Left hindlimb (tissue), 1 donor: ENCODE measurements around the gene TCF20.

Experiments
- DNase-seq: peaks from one replicate; pipeline ENCODE4 v3.0.0-alpha.2; 2018

Gene TCF20

GRCh38 chr22:42300259-42301076 is 30.0 kb upstream of the TCF20 start:
- DNase-seq = no peak

- no peak for DNase-seq
Measured at GRCh38 chr22:42299586-42300258, 29.3 kb upstream of the TCF20 start.

GRCh38 chr22:42298746-42299145 is 28.3 kb upstream of the TCF20 start:
- no peak for DNase-seq

GRCh38 chr22:42297778-42298177 is 27.3 kb upstream of the TCF20 start:
- no peak for DNase-seq

GRCh38 chr22:42296883-42297282 is 26.4 kb upstream of the TCF20 start:
- DNase-seq = no peak

GRCh38 chr22:42296381-42296853 is 26.0 kb upstream of the TCF20 start:
- DNase-seq = peak; percentile 69

GRCh38 chr22:42294034-42294985 is 23.9 kb upstream of the TCF20 start:
- peak; percentile 70 for DNase-seq

GRCh38 chr22:42292732-42293520 is 22.5 kb upstream of the TCF20 start:
- no peak for DNase-seq

- DNase-seq = no peak
Measured at GRCh38 chr22:42291287-42291686, 20.8 kb upstream of the TCF20 start.

GRCh38 chr22:42289671-42290541 is 19.5 kb upstream of the TCF20 start:
- DNase-seq = no peak

- DNase-seq = no peak
Measured at GRCh38 chr22:42288791-42289190, 18.3 kb upstream of the TCF20 start.

- no peak for DNase-seq
Measured at GRCh38 chr22:42287174-42287890, 16.9 kb upstream of the TCF20 start.

GRCh38 chr22:42286205-42286604 is 15.8 kb upstream of the TCF20 start:
- DNase-seq = no peak

GRCh38 chr22:42285604-42286003 is 15.2 kb upstream of the TCF20 start:
- no peak for DNase-seq

- DNase-seq = peak; percentile 27
Measured at GRCh38 chr22:42284643-42285181, 14.3 kb upstream of the TCF20 start.

GRCh38 chr22:42284202-42284591 is 13.7 kb upstream of the TCF20 start:
- DNase-seq = no peak

- DNase-seq = peak; percentile 50
Measured at GRCh38 chr22:42283278-42284201, 13.1 kb upstream of the TCF20 start.

- DNase-seq = no peak
Measured at GRCh38 chr22:42282943-42283277, 12.5 kb upstream of the TCF20 start.

GRCh38 chr22:42282252-42282942 is 11.9 kb upstream of the TCF20 start:
- no peak for DNase-seq
